ENCODE data around the gene ZSWIM4.

The ZSWIM4 gene

GRCh38 chr19:13758795-13759194 lies 36.4 kb upstream of the ZSWIM4 start:
- H3K27ac ChIP-seq, result no peak overlapping the region
- TF ChIP-seq CTCF (conservative IDR thresholded peaks at IDR 0.05), result no peak

- peak; percentile 43 for TF ChIP-seq CTCF (conservative IDR thresholded peaks at IDR 0.05)
- no peak overlapping the region for H3K27ac ChIP-seq
These were observed 33.8 kb upstream of the ZSWIM4 start for GRCh38 chr19:13761423-13761822.

- TF ChIP-seq CTCF (conservative IDR thresholded peaks at IDR 0.05), result no peak
- no peak overlapping the region for H3K27ac ChIP-seq
These were observed 32.5 kb upstream of the ZSWIM4 start for GRCh38 chr19:13762635-13763235.

GRCh38 chr19:13763265-13763664 lies 32.0 kb upstream of the ZSWIM4 start:
- no peak for TF ChIP-seq CTCF (conservative IDR thresholded peaks at IDR 0.05)
- peak overlapping the region; percentile 68; the same call in 1 of the 2 replicates for H3K27ac ChIP-seq

- TF ChIP-seq CTCF (conservative IDR thresholded peaks at IDR 0.05), result no peak
- H3K27ac ChIP-seq, result peak within 1 kb of the TSS; percentile 68
These were observed 31.0 kb upstream of the ZSWIM4 start, which contains the start of gene MRI1 for GRCh38 chr19:13764101-13764807. Gene MRI1 (plus strand): TSS chr19:13764522. CDS start chr19:13764589, 67 bp downstream.

- no peak for TF ChIP-seq CTCF (conservative IDR thresholded peaks at IDR 0.05)
- peak overlapping the region; percentile 68 for H3K27ac ChIP-seq
These were observed 30.3 kb upstream of the ZSWIM4 start for GRCh38 chr19:13764821-13765394.

GRCh38 chr19:13765395-13766094 lies 29.7 kb upstream of the ZSWIM4 start:
- no peak for TF ChIP-seq CTCF (conservative IDR thresholded peaks at IDR 0.05)
- H3K27ac ChIP-seq, result peak overlapping the region; percentile 68

Measured in VCaP (cell line).